ENCODE data around the gene ACTL6B. TPM values are rescaled to one million over a fixed set of nuclear protein-coding genes. Genes with fewer than 3 reads are reported as not detected.
A peak's percentile ranks its signal among the peaks of the same experiment; 100 is the strongest.

Gene ACTL6B
- total and polyA plus RNA-seq, 2 of the 13 experiments (the other 11 are each of a cell fraction or from before 2014, with no cell fraction given) = not detected

GRCh38 chr7:100655908-100656674, at the start of gene ACTL6B (continued):
- TF ChIP-seq, protein P1, sequence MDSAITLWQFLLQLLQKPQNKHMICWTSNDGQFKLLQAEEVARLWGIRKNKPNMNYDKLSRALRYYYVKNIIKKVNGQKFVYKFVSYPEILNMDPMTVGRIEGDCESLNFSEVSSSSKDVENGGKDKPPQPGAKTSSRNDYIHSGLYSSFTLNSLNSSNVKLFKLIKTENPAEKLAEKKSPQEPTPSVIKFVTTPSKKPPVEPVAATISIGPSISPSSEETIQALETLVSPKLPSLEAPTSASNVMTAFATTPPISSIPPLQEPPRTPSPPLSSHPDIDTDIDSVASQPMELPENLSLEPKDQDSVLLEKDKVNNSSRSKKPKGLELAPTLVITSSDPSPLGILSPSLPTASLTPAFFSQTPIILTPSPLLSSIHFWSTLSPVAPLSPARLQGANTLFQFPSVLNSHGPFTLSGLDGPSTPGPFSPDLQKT (CRISPR knock-in tag; IDR thresholded peaks at IDR 0.05; ENCODE audit: borderline replicate concordance) = no peak
- TF ChIP-seq, protein P2, sequence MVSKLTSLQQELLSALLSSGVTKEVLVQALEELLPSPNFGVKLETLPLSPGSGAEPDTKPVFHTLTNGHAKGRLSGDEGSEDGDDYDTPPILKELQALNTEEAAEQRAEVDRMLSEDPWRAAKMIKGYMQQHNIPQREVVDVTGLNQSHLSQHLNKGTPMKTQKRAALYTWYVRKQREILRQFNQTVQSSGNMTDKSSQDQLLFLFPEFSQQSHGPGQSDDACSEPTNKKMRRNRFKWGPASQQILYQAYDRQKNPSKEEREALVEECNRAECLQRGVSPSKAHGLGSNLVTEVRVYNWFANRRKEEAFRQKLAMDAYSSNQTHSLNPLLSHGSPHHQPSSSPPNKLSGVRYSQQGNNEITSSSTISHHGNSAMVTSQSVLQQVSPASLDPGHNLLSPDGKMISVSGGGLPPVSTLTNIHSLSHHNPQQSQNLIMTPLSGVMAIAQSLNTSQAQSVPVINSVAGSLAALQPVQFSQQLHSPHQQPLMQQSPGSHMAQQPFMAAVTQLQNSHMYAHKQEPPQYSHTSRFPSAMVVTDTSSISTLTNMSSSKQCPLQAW (CRISPR knock-in tag; IDR thresholded peaks at IDR 0.05) = peak; percentile 66; the same call in 1 of the 2 replicates
- peak; percentile 87 for TF ChIP-seq ZNF547 (CRISPR knock-in tag; IDR thresholded peaks at IDR 0.05)
- TF ChIP-seq SIN3A (IDR thresholded peaks at IDR 0.05; ENCODE audit: borderline replicate concordance, low read depth, low read length) = peak; percentile 73; the same call in 1 of the 2 replicates
- TF ChIP-seq, protein P3, sequence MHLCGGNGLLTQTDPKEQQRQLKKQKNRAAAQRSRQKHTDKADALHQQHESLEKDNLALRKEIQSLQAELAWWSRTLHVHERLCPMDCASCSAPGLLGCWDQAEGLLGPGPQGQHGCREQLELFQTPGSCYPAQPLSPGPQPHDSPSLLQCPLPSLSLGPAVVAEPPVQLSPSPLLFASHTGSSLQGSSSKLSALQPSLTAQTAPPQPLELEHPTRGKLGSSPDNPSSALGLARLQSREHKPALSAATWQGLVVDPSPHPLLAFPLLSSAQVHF (CRISPR knock-in tag; IDR thresholded peaks at IDR 0.05) = peak; percentile 57; the same call in 1 of the 2 replicates
- no peak for TF ChIP-seq PTBP1 (IDR thresholded peaks at IDR 0.05; ENCODE audit: low read depth, low read length, poor library complexity, severe bottlenecking)
- TF ChIP-seq TBX2 (CRISPR knock-in tag; IDR thresholded peaks at IDR 0.05; ENCODE audit: borderline replicate concordance) = peak; percentile 59; the same call in 1 of the 2 replicates
- TF ChIP-seq HIVEP1 (CRISPR knock-in tag; IDR thresholded peaks at IDR 0.05) = peak; percentile 86
- TF ChIP-seq HES4 (CRISPR knock-in tag; IDR thresholded peaks at IDR 0.05; ENCODE audit: borderline replicate concordance) = peak; percentile 98
- TF ChIP-seq ZNF136 (CRISPR knock-in tag; IDR thresholded peaks at IDR 0.05; ENCODE audit: low read depth) = no peak
- TF ChIP-seq ZNF773 (CRISPR knock-in tag; IDR thresholded peaks at IDR 0.05; ENCODE audit: borderline replicate concordance) = 0 out of 2 replicates have a peak, but pooled peaks have one; percentile 37
- TF ChIP-seq SMARCE1 (IDR thresholded peaks at IDR 0.05; ENCODE audit: borderline replicate concordance) = no peak
- TF ChIP-seq ZNF44 (CRISPR knock-in tag; IDR thresholded peaks at IDR 0.05) = peak; percentile 44; the same call in 1 of the 2 replicates
- TF ChIP-seq NR2C2 (CRISPR knock-in tag; IDR thresholded peaks at IDR 0.05; ENCODE audit: borderline replicate concordance) = 0 out of 2 replicates have a peak, but pooled peaks have one; percentile 20
- peak; percentile 70 for TF ChIP-seq ZNF580 (CRISPR knock-in tag; IDR thresholded peaks at IDR 0.05; ENCODE audit: borderline replicate concordance, low read depth)
- 0 out of 2 replicates have a peak, but pooled peaks have one; percentile 25 for TF ChIP-seq MXD4 (CRISPR knock-in tag; IDR thresholded peaks at IDR 0.05)
- TF ChIP-seq ZNF616 (CRISPR knock-in tag; IDR thresholded peaks at IDR 0.05; ENCODE audit: low read depth) = 0 out of 2 replicates have a peak, but pooled peaks have one; percentile 77
- 0 out of 2 replicates have a peak, but pooled peaks have one; percentile 32 for TF ChIP-seq SNAPC2 (CRISPR knock-in tag; IDR thresholded peaks at IDR 0.05)
- TF ChIP-seq RAD51 (IDR thresholded peaks at IDR 0.05; ENCODE audit: borderline replicate concordance) = no peak
- no peak for TF ChIP-seq ZNF839 (CRISPR knock-in tag; IDR thresholded peaks at IDR 0.05; ENCODE audit: borderline replicate concordance)
- TF ChIP-seq ZNF619 (CRISPR knock-in tag; IDR thresholded peaks at IDR 0.05) = no peak
- TF ChIP-seq, protein P4, sequence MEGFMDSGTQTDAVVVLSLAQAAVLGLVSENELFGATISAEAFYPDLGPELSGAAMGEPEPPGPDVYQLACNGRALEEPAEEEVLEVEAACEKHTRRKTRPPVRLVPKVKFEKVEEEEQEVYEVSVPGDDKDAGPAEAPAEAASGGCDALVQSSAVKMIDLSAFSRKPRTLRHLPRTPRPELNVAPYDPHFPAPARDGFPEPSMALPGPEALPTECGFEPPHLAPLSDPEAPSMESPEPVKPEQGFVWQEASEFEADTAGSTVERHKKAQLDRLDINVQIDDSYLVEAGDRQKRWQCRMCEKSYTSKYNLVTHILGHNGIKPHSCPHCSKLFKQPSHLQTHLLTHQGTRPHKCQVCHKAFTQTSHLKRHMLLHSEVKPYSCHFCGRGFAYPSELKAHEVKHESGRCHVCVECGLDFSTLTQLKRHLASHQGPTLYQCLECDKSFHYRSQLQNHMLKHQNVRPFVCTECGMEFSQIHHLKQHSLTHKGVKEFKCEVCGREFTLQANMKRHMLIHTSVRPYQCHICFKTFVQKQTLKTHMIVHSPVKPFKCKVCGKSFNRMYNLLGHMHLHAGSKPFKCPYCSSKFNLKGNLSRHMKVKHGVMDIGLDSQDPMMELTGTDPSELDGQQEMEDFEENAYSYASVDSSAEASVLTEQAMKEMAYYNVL (CRISPR knock-in tag; IDR thresholded peaks at IDR 0.05; ENCODE audit: borderline replicate concordance) = 0 out of 2 replicates have a peak, but pooled peaks have one; percentile 33
- no peak for TF ChIP-seq ISX (CRISPR knock-in tag; conservative IDR thresholded peaks at IDR 0.05)
